NCI-H146 (cell line): Measurements from ENCODE around the gene AJAP1.

Source experiments
- DNase-seq: peaks from one replicate; lab custom pipeline; 2025; lab: John Stamatoyannopoulos, UW

The AJAP1 gene

DNA sequence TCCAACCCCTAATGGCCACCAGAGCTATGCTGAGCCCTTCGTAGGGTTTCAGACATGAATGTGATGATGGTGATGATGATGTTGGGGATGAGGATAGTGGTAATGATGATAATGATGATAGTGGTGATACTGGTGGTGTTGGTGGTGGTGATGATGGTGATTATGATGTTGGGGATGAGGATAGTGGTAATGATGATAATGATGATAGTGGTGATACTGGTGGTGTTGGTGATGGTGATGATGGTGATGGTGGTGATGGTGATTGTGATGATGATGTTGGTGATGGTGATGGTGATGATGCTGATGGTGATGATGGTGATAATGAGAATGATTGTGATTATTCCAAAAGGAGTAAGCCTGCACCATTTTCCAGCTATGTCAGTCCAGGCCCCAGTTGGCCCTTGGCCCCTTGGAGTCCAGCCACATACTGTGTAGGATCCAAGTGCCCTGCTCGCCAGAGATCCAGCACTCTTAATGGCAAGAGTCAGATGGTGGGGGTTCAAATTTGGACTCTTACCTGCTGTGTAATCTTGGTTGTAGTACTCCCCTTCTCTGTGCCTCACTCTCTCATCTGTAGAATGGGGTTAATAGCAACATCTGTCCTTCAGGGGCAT is 28.3 kb downstream of the AJAP1 start:
- DNase-seq = no peak

DNA sequence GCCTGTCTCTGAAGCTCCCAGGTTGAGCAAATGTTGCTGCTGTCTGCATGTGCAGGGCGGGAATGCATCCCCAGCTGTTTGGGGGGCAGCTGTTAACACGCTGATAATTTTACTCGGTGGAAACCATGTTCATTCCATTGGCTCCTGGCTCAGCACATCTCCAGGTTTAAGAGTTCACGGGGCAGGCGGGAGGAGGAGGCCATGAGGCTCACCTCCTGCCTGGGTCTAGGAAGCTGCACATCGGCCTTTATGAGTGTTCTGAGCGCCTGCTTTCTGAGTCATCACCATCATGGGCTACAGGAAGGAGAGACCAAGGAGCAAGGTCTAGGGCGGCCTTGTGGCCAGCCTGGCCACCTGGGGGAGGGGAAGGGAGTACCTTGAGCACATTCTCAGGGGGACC is 29.7 kb downstream of the AJAP1 start:
- no peak for DNase-seq

DNA sequence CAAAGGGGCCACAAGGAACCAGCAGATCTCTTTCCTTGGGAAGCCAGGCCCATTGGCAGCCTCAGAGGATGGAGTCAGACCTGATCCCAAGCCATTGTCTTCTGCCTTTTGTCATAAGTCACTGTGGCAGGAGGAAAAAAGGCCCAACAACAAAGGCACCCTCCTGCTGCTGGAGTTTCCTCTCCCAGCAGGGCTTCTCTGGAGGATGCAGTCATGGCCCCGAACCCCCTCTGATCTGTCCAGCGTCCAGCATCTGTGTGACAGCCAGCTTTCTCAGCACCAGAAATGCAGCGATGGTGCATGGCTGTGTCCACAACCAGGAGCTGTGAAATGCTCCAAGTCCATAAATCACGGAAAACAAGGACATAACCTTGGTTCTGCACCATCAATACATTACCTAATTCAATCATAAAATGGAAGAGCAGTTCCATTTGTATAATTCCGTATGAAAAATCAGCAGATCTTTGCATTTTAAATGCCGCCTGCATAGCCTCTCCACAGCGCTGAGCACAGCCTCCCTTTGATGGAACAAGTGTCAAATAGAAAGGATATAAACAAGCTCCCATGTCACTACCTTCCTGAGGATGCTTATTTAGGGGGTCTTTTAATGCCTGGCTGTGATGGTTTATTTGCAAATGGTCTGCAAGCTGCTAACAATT is 30.6 kb downstream of the AJAP1 start:
- DNase-seq = no peak

DNA sequence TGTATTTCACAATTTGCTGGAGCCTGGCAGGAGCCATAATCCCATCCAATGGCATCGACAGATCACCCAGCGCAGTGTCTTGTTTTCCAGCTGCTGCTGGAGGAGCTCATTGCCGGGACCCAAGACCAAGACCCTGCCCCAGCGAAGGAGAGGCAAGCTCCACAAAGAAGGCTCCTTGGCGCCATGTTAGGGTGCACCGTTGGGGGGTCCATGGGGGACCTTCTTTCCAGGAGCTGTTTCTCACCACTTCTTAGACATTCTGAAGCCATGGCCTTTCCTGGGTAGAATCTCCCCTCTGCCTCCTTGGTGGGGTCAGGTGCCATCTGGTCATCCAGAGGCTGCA is 31.1 kb downstream of the AJAP1 start:
- no peak for DNase-seq

DNA sequence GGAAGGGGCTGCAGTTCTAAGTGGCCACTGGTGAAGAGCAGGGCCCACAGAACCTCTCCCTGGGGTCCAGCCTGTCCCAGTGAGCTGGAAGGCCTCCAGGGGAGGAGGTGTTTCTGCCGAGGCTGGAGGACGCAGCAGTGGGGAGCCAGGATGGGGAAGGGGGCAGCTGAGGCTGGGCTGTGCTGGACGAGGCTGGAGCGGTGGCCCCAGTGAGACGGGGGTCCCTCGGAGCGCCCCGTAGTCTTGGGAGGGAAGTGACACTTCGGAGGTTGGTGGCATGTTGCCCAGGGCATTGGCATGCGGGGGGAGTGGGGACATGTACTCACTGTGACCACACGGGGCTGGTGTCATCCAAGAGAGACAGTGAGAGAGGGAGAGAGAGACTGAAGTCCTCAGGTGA is 33.5 kb downstream of the AJAP1 start:
- no peak for DNase-seq

DNA sequence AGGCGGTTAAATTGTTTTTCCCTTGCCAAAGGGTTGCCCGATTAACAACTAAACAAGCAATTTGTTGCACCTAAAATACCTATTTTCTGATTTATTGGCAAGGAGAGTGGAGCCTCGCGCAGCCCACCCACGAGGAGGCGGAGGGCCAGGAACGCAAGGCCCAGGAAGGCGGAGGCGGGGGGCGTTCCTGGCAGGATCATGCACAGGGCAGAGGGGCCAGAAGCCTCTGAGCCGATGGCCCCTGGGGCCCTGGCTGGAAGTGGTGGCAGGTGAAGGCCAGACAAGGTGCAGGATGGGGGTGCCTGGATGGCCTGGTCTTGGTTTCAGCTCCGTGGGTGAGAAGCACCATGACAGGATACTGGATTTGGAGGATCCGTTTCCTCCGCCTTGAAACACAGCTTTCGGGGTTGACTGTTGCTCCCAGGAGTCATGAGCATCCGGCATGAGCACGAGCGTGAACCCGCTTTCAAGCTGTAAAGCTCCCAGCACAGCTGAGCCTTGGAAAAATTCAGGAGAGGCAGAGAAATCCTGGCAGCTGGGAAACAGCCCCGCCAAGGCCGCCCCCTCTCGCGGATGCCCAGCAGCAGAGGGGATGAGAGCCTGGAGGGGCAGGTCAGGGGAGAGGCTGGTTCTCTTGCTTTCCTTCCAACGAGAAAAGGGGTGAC is 35.0 kb downstream of the AJAP1 start:
- no peak for DNase-seq

DNA sequence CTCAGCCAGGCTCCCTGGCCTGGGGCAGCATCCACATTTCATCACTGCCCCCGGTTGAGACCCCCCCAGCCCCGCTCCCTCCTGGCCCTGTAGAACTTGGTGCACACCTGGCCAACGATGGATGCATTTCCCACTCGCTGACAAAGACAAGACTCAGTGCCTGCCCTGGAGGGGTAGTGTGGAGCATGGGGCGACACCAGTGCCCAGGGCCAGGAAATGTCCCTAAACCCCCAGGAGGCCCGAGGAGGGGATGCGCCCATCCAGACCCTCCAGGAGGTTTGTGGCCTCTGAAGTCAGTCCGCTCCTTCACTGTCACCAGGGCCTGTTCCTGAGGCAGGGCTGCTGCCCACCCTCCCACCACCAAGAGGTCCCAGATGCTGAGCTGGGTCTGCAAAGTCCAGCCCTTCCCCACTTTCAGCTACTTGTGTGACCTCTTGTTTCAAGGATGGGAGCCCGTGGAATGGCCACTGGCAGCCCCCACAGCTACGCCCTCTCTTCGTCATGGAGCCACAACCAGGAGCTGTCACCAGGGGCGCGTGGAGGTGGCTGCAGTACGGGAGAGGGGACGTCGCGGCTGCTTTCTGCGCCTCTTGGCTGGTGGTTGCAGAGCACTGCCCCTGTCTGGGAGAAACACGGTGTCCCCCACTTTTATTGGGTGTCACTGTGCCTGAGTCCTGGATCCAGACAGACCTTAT is 35.7 kb downstream of the AJAP1 start:
- DNase-seq = no peak

DNA sequence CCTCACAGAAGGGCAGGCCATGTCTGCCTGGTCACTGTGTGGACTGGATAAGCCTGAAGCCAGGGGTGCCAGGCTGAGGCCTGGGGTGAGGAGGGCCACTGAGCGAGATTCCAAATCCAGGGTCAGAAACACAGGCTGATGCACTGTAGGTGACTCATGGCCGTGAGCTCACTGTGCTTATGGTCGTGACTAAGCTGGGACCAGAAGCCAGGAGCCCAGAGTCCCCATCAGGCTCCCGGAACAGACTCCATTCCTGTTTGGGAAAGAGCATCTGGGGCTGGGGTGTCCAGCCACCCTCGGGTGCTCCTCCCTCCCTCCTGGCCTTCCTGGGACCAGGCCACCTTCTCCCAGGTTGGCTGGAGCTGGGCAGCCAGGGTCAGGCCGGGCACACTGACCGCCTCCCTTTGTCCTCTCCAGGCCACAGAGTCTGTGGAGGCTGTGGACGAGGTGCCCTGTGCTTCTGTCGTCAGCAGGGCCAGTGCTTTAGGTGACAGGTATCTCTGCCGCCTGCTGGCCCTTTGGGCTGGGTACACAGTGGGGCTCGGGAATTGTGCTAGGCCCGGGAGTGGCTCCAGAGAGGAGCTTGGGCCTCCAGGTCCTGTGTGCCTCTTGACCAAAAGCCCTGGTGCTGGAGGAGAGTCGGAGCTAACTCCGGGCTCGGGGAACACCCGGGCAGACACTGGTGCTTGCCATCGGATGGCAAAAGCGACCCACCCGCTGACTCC is 36.7 kb downstream of the AJAP1 start:
- no peak for DNase-seq

DNA sequence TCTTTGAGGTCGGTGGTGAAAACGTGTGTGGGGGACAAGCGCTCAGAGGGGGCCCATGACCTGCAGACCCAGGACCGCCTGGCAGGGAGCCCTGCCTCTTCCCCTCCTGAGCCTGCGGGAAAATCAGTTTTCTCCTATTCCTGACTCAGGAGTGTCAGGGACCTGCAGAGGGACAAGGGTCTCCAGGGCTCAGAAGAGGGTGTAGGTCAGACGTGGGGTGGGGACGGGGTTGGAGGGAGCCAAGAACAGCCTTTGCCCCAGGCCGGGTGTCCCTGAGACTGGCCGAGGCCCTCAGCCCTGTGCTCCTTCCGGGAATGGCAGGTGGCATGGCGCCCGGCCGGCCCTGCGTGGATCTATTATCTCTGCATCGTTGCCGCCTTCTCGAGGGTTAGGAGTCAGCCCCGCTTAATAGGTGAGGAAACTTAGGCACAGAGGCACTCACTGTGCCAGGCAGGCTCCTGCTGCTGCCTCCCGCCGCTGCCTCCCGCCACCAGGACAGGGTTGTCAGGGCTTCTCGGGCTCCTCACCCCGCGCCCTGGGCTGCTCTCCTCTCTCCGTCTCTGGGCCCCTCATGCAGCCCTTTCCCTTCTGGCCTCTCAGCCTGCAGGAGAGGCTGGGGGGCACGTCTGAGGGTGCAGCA is 37.5 kb downstream of the AJAP1 start:
- no peak for DNase-seq

DNA sequence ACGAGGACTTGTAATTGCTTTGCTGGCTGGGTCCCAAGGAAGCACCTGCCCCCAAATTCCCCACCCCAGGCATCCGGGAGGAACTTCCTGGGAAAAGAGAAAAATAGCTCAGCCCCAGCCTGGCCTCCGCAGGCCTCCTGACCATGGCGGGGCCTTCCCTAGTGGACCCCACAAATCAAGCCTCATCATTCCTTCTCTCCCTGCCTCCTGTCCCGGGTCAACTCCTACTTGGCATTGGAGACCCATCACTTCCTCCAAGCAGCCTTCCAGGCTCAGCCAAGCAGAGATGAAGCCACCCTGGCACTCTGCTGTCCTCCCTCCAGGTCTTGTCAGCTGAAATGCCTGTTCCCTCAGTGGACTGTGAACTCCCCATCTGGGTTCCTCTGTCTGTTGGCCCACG is 38.0 kb downstream of the AJAP1 start:
- no peak for DNase-seq

DNA sequence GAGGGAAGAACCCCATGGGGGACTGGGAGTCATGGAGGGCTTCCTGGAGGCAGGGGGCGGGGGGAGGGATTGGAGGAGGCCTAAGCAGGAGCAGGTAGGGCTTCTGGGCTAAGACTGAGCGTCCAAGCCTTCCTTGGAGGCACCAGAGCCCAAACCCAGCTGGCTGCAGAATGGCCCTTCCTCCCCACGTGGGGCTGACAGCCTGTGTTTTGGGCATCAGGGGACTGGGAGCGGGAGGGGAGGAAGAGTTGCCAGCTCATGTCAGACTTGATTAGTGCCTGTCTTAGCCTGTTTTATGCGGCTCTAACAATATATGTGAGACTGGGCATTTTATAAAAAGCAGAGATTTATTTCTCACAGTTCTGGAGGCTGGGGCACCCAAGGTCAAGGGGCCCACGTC is 38.9 kb downstream of the AJAP1 start:
- no peak for DNase-seq

DNA sequence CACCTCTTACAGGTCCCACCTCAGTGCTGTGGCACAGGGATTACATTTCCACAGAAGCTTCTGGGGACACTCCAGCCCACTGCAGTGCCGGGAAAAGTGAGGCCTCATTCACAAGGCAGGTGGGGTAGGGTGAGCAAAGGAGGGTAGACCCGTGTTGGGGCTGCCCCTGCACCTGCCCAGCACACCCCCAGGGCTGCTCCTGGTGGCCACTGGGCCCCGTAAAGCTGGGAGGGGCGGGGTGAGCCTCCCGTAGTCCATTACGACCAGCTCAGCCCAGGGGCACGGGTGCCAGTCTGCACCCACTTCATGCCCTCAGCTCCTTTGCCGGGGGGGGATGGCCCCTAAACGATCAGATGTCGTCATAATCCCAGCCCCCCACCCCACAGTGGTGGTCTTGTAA is 39.5 kb downstream of the AJAP1 start:
- DNase-seq = no peak

DNA sequence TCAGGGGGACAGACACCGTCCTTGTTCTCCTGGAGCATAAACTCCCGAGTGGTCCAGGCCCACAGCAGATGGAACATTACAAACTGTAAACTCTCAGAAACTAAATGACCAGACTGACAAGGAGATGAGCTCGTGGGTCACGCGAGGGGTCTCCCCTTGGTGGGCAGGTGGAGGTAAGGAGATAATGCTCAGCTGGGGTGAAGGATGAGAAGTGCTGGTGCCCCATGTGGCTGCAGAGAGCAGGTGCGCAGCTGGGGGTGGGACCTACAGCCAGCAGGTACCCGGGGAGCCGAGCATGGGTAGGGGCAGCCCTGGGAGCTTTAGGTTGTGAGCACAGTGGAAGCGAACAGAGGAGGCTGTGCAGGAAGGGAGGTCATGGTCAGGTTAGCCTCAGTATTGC is 40.1 kb downstream of the AJAP1 start:
- DNase-seq = no peak

DNA sequence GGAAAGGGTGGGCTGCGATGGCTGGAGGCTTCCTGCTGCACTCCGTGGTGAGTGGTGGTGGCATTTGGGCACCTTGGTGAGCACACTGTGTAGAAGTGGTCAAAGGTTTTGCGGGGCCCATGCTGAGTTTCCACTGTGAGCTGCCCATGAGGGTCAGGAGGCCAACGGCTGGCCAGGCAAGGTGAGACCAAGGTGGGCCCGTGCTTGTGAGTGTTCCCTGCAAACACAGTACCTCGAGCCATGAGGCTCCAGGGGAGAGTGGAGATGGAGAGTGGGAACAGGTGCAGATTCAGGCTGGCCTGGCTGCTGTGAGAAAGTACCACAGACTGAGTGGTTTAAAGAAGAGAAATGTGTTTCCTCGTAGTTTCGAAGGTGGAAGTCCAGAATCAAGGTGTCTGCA is 40.8 kb downstream of the AJAP1 start:
- no peak for DNase-seq

DNA sequence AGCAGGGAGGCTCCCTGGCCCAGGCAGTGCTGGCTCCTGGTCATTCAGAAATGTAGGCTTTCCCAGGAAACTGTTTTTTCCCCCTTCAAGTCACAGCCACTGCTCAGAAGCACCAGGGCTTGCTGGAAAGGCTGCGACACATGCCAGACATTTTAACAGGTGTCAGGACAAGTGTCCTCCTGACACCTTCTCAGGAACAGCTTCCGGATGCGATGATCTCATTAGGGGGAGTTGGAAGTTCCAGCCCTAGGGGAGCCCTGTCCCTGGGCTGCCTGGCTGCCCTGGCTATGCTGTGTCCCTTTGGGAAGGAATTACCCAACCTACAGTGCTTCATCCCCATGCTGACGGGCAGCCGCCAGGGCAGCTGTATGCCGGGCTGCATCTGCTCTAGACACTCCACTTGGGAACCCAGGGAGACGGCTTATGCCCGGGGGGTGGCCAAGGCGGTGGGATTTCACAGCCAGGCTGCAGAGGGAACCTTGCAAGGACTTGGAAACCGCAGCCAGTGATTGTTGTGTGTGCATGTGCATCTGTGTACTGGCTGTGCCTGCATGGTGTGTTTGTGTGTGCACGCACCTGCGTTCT is 41.8 kb downstream of the AJAP1 start:
- no peak for DNase-seq

DNA sequence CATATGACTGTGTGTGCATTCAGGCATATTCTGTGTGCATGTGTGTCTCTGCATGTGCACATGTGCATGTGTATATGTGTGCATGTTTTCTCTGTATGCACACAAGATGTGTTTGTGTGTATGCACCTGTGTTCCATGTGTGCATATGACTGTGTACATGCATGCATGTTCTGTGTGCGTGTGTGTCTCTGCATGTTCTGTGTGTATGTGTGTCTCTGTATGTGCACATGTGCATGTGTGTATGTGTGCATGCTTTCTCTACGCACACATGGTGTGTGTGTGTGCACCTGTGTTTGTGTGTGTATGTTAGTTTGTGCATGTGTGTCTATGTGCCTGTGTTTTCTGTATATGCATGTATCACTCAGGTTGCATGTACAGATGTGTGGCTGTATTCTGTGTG is 42.3 kb downstream of the AJAP1 start:
- no peak for DNase-seq

DNA sequence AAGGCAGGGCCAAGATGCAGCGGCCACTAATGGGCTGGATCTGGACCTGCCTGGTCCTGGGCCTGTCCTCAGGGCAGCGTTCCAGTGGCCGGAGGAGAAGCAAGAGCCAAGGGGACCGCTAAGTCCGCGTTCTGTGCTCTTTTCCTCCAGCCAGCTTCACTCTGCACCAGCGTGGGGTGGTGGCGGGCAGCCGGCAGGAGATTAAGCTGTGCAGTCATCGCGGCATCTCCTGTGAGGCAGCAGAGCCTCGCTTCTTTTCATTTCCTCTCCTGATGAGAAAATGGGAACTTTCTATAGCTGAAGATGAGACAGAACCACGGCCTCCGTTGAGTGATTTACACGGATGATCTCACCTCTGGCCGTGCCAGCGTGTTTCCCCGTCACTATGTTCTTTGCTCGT is 43.4 kb downstream of the AJAP1 start:
- DNase-seq = no peak

DNA sequence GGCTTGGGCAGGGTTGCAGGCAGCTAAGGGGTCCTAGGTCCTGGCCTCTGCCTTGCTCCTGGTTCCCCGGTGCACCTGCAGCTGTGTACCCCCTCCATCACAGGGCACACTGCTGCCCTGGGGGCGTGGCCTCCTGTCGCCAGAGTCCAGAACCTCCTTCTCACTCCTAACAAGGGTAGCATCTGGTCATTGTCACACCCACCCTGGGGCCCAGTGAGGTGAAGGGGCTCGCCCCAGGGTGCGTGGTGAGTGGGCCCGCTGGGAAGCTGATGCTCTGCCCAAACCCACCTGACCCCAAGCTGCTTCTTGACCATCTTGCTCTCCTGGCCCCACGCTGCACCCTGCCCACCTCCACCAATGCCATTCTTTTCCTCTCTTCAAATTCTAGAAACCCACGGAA is 44.5 kb downstream of the AJAP1 start:
- no peak for DNase-seq

DNA sequence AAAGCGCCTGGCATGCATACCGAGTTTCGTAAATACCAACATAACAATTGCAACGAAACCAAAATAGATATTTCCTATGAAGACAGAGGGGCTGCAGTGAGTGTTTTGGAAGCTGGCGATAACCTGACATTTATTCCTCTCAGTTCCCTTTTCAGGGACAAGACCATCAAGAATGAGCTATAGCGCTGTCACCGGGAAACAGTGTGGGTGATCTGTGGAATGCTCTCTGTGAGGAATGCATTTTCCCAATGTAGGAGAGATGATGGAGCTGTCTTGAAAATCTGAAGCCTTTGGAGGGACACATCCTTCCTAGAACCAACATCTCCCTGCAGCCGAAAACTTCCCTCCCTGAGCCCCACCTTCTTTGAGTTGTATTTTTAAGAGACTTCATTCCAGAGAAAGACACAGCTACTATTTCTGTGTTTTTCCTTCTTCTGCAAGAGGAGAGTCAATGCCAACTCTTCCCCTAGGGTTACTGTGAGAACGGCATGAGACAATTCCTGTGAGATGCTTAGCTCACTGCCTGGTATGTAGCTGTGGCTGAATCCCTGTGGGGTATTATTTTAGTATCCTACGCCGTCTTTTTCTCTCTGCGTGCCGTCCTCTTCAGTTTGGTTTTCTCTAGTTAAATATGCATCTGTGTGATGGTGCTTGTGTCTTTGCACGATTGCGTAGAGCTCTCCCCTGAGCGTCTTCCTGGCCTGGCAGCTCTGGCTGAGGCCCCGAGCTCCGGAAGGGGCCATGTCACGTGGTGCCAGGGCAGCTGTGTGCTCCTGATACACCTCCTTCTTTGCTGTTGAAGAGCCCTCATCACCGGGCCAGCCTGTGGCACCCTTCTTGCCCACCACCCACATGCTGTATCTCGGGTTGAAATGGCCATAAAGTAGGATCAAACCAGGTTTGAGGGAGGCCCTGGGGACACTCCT is 45.2 kb downstream of the AJAP1 start:
- DNase-seq = no peak

DNA sequence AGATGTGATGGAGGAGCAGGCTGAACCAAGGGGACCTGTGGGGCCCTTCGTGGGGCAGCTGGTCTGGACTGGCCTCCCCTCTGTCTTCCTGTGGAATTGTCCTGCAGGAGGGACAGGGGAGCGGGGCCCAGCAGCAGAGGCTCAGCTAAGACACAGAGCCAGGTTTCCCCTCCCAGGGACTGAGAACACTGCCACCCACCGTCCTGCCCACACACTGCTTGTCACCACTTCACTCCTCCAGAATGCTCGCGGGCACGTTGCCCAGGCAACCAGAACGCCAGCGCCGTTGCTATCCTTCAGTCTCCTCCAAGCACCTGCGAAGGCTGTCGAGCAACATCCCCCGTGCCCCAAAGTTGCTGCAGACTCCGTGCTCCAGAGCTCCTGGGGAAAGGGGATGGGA is 46.4 kb downstream of the AJAP1 start:
- no peak for DNase-seq

DNA sequence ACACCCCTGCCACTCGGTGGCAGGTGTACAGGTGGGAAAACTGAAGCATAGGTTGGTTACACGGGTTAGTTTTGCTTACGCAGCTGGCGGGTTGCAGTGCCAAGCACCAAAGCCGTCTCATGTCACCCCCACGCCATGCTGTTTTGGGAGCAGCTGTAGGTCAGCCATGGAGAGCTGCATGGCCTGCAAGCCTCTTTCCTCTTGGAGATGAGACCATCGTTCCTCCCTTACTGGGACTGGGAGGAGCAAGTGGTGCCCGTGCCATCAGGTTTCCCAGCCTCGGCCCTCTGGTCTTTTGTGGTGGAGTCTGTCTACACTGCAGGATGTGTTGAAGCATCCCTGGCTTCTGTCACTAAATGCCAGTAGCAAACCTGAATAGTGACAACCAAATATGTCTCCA is 46.9 kb downstream of the AJAP1 start:
- no peak for DNase-seq
